ENCODE data around the gene TMEM244. TPM values are rescaled to one million over a fixed set of nuclear protein-coding genes. Genes with fewer than 3 reads are reported as not detected.
"Not testable (repeated sequence)": the region's sequence is repeated elsewhere in the genome, so short reads cannot be mapped to it uniquely, and the experiment has no call there.

The TMEM244 gene
- total and polyA plus RNA-seq, 9 of the 15 experiments (the other 6 are each of a cell fraction or from before 2014, with no cell fraction given): not detected

DNA sequence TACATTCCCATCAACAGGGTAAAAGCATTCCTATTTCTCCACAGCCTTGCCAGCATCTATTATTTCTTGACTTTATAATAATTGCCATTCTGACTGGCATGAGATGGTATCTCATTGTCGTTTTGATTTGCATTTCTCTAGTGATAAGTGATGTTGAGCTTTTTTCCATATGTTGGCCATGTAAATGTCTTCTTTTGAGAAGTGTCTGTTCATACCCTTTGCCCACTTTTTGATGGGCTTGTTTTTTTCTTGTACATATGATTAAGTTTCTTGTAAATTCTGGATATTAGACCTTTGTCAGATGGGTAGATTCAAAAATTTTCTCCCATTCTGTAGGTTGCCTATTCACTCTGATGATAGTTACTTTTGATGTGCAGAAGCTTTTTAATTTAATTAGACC, 16.8 kb upstream of the TMEM244 start:
- H2AFZ ChIP-seq (ENCODE audit: low read depth, low read length); H3K4me1 ChIP-seq (replicated peaks in 1 of 2; ENCODE audit: control insufficient read depth in 2 of 2, insufficient read depth in 2 of 2, low read length in 2 of 2); FAIRE-seq; BruUV-seq (replicated peaks); POLR2A ChIA-PET; H3K4me3 ChIP-seq; H3K4me2 ChIP-seq (ENCODE audit: insufficient read depth, low read length); H3K79me2 ChIP-seq (ENCODE audit: control insufficient read depth, insufficient read depth, low read length); H3K9me3 ChIP-seq (replicated peaks; ENCODE audit: control insufficient read depth, insufficient read depth, low read depth, low read length); intact Hi-C loops (cut with micrococcal nuclease); ATAC-seq; H4K20me1 ChIP-seq (replicated peaks; ENCODE audit: control insufficient read depth, insufficient read depth, low read length); H3K36me3 ChIP-seq (ENCODE audit: control insufficient read depth, insufficient read depth, low read length); H3K27ac ChIP-seq (ENCODE audit: extremely low read depth, low read depth, low read length); H3K9ac ChIP-seq (ENCODE audit: insufficient read depth in 1 of 2, low read depth in 2 of 2, low read length in 2 of 2); DNase-seq (ENCODE audit: extremely low read depth in 1 of 4, low spot score in 3 of 4); H3K9me1 ChIP-seq (ENCODE audit: control insufficient read depth, insufficient read depth, low read length); H3K27me3 ChIP-seq (ENCODE audit: control insufficient read depth in 2 of 2, insufficient read depth in 2 of 2, low read length in 2 of 2): not testable (repeated sequence)
- in situ Hi-C loops (cut with MboI): loop anchor here (10.0 kb wide), 1 partner anchor 283 kb away; no protein-coding TSS in a partner anchor
- CTCF ChIA-PET (ENCODE audit: low intra/inter-chr PET ratio): interaction anchor here (0.7 kb wide), 1 partner anchor 859 kb away, joined by 4 read pairs; no protein-coding TSS in a partner anchor
- TF ChIP-seq, protein P1, sequence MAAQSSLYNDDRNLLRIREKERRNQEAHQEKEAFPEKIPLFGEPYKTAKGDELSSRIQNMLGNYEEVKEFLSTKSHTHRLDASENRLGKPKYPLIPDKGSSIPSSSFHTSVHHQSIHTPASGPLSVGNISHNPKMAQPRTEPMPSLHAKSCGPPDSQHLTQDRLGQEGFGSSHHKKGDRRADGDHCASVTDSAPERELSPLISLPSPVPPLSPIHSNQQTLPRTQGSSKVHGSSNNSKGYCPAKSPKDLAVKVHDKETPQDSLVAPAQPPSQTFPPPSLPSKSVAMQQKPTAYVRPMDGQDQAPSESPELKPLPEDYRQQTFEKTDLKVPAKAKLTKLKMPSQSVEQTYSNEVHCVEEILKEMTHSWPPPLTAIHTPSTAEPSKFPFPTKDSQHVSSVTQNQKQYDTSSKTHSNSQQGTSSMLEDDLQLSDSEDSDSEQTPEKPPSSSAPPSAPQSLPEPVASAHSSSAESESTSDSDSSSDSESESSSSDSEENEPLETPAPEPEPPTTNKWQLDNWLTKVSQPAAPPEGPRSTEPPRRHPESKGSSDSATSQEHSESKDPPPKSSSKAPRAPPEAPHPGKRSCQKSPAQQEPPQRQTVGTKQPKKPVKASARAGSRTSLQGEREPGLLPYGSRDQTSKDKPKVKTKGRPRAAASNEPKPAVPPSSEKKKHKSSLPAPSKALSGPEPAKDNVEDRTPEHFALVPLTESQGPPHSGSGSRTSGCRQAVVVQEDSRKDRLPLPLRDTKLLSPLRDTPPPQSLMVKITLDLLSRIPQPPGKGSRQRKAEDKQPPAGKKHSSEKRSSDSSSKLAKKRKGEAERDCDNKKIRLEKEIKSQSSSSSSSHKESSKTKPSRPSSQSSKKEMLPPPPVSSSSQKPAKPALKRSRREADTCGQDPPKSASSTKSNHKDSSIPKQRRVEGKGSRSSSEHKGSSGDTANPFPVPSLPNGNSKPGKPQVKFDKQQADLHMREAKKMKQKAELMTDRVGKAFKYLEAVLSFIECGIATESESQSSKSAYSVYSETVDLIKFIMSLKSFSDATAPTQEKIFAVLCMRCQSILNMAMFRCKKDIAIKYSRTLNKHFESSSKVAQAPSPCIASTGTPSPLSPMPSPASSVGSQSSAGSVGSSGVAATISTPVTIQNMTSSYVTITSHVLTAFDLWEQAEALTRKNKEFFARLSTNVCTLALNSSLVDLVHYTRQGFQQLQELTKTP (IDR thresholded peaks at IDR 0.05; ENCODE audit: low read depth in 1 of 2, partially characterized antibody in 2 of 2): peak in 1 of 2 experiments; percentile 97
- WGBS (ENCODE audit: insufficient coverage, low coverage, missing lambda C conversion rate): 0% methylated on average over 1 of the region's 1 CpG

Data from K562 (cell line).